HL-60 (cell line): Measurements from ENCODE around the gene RTN4RL2.

Experiments
- DNase-seq, 2 experiments: peaks; one replicate each; pipeline ENCODE4 v3.0.0-alpha.2; 2010 to 2020; ENCODE audit warnings: low read depth in 1 of 2, low spot score in 1 of 2
- H3K27ac ChIP-seq: fragments of 250-450 bp; sonication (Bioruptor Pico); replicated peaks from 2 replicates; pipeline ENCODE4 v1.5.1; 2020; ENCODE audit warnings: mild to moderate bottlenecking, moderate library complexity
- H3K27me3 ChIP-seq: fragments of 250-450 bp; sonication (Bioruptor Pico); 2 replicates; pipeline ENCODE4 v1.5.1; 2021; ENCODE audit warnings: mild to moderate bottlenecking, moderate library complexity; ENCODE audit not compliant: insufficient read depth, poor library complexity, severe bottlenecking
- H3K4me3 ChIP-seq: replicated peaks from 2 replicates; pipeline ENCODE4 v1.5.1; 2011; ENCODE audit warnings: mild to moderate bottlenecking, control low read depth, low read length; ENCODE audit not compliant: insufficient read depth
- CTCF ChIP-seq: IDR thresholded peaks from one replicate; pipeline ENCODE4 v1.5.1; 2011; ENCODE audit warnings: low read length, control low read depth, inconsistent platforms; ENCODE audit not compliant: insufficient read depth
- GABPA ChIP-seq: IDR thresholded peaks from 2 replicates; pipeline ENCODE4 v1.6.1; 2012; ENCODE audit warnings: low read depth
- POLR2AphosphoS5 ChIP-seq: IDR thresholded peaks from 2 replicates; pipeline ENCODE4 v1.6.1; 2012; ENCODE audit warnings: low read depth
- REST ChIP-seq: IDR thresholded peaks from 2 replicates; pipeline ENCODE4 v1.6.1; 2012; ENCODE audit warnings: low read depth; ENCODE audit not compliant: insufficient replicate concordance
- SPI1 ChIP-seq: IDR thresholded peaks from 2 replicates; pipeline ENCODE4 v1.6.1; 2012; ENCODE audit warnings: low read depth, mild to moderate bottlenecking, borderline replicate concordance

RTN4RL2 gene

GRCh38 chr11:57461841-57462489 is 1.6 kb downstream of the RTN4RL2 start:
- TF ChIP-seq GABPA = no peak
- TF ChIP-seq CTCF = no peak
- no peak for TF ChIP-seq REST
- no peak for TF ChIP-seq POLR2AphosphoS5
- TF ChIP-seq SPI1 = no peak
- Histone ChIP-seq H3K4me3 (no peak overlapping the region), H3K27ac (no peak overlapping the region), H3K27me3 (no peaks in the 10 kb centered on the region)
- no peak for DNase-seq

GRCh38 chr11:57462597-57462996 is 2.3 kb downstream of the RTN4RL2 start:
- no peaks in the 10 kb centered on the region for H3K27me3 ChIP-seq
- no peak overlapping the region for H3K4me3 ChIP-seq
- no peak overlapping the region for H3K27ac ChIP-seq
- no peak for TF ChIP-seq POLR2AphosphoS5
- no peak for TF ChIP-seq SPI1
- TF ChIP-seq REST = no peak
- TF ChIP-seq CTCF = no peak
- no peak for TF ChIP-seq GABPA
- DNase-seq = no peak

- Histone ChIP-seq H3K27me3 (no peaks in the 10 kb centered on the region), H3K4me3 (no peak overlapping the region), H3K27ac (no peak overlapping the region)
- no peak for DNase-seq
- TF ChIP-seq SPI1 (no peak; the same call in 1 of the 2 replicates), REST (no peak), POLR2AphosphoS5 (no peak), CTCF (no peak), GABPA (no peak)
Observed at GRCh38 chr11:57463671-57464538, 3.6 kb downstream of the RTN4RL2 start.
